HG03342 (cell line): ENCODE results near the gene SERPINE1.
"Not testable (repeated sequence)": the region's sequence is repeated elsewhere in the genome, so short reads cannot be mapped to it uniquely, and the experiment has no call there.

Experiments used
- ATAC-seq: cut with Tn5 transposase; IDR thresholded peaks from one replicate; pipeline ENCODE4 v1.9.1; 2021; ENCODE audit warnings: mild to moderate bottlenecking, moderate library complexity; ENCODE audit not compliant: unreplicated experiment

The SERPINE1 gene

GRCh38 chr7:101126651-101127459 lies at the start of gene SERPINE1:
TSS of gene SERPINE1 (plus strand) at chr7:101127104. CDS start at chr7:101128394, 1,290 bp downstream.
- ATAC-seq: peak; percentile 47

GRCh38 chr7:101077303-101078086 lies 49.4 kb upstream of the SERPINE1 start:
- peak; percentile 76 for ATAC-seq

GRCh38 chr7:101081432-101081831 lies 45.5 kb upstream of the SERPINE1 start:
- ATAC-seq: no peak

- ATAC-seq: no peak
Measured at GRCh38 chr7:101084865-101085161, 42.1 kb upstream of the SERPINE1 start.

GRCh38 chr7:101085162-101085964 lies 41.5 kb upstream of the SERPINE1 start, which contains the start of gene TRIM56:
TSS of gene TRIM56 (plus strand) at chr7:101085481. CDS start at chr7:101087313, 1,832 bp downstream.
- peak; percentile 86 for ATAC-seq

- no peak for ATAC-seq
Measured at GRCh38 chr7:101087334-101088068, 39.4 kb upstream of the SERPINE1 start.

GRCh38 chr7:101088069-101088425 lies 38.9 kb upstream of the SERPINE1 start:
- no peak for ATAC-seq

- ATAC-seq: no peak
Measured at GRCh38 chr7:101088858-101089529, 37.9 kb upstream of the SERPINE1 start.

- no peak for ATAC-seq
Measured at GRCh38 chr7:101089876-101090275, 37.0 kb upstream of the SERPINE1 start.

GRCh38 chr7:101092266-101092905 lies 34.5 kb upstream of the SERPINE1 start:
- not testable (repeated sequence) for ATAC-seq

- no peak for ATAC-seq
Measured at GRCh38 chr7:101093906-101094305, 33.0 kb upstream of the SERPINE1 start.

- no peak for ATAC-seq
Measured at GRCh38 chr7:101094376-101094775, 32.5 kb upstream of the SERPINE1 start.

- no peak for ATAC-seq
Measured at GRCh38 chr7:101094791-101095375, 32.0 kb upstream of the SERPINE1 start.

- ATAC-seq: no peak
Measured at GRCh38 chr7:101096331-101096956, 30.5 kb upstream of the SERPINE1 start.

GRCh38 chr7:101096957-101097347 lies 30.0 kb upstream of the SERPINE1 start:
- ATAC-seq: no peak

- ATAC-seq: no peak
Measured at GRCh38 chr7:101097561-101097960, 29.3 kb upstream of the SERPINE1 start.

- ATAC-seq: no peak
Measured at GRCh38 chr7:101099969-101100781, 26.7 kb upstream of the SERPINE1 start.
